Testis (tissue), 3 donors: ENCODE measurements around the gene CWF19L2. TPM values are rescaled to one million over a fixed set of nuclear protein-coding genes. Genes with fewer than 3 reads are reported as not detected.

Experiments
- DNase-seq: peaks from one replicate; pipeline ENCODE4 v3.0.0-alpha.2; 2019
- H3K27ac ChIP-seq, 2 donors: fragments of 200-600 bp; sonication (generic); one replicate each; pipeline ENCODE4 v1.5.1; 2019
- H3K27me3 ChIP-seq: fragments of 200-600 bp; sonication (generic); one replicate; pipeline ENCODE4 v1.5.1; 2019
- H3K36me3 ChIP-seq: fragments of 200-600 bp; sonication (generic); one replicate; pipeline ENCODE4 v1.5.1; 2017; ENCODE audit warnings: low read depth; ENCODE audit errors: missing control alignments
- H3K4me1 ChIP-seq: fragments of 200-600 bp; sonication (generic); one replicate; pipeline ENCODE4 v1.5.1; 2019
- H3K4me3 ChIP-seq, 2 donors: fragments of 200-600 bp; sonication (generic); one replicate each; pipeline ENCODE4 v1.5.1; 2017 to 2019
- H3K9me3 ChIP-seq: fragments of 200-600 bp; sonication (generic); one replicate; pipeline ENCODE4 v1.5.1; 2017
- POLR2A ChIP-seq: fragments of 450-650 bp; IDR thresholded peaks from one replicate; pipeline ENCODE4 v1.6.1; 2017; ENCODE audit warnings: antibody characterized with exemption, mild to moderate bottlenecking, moderate library complexity
- WGBS, 2 donors: methylation state at CpG; one replicate each; pipeline ENCODE4 v1.1.5; 2018; 5-methylcytosine and 5-hydroxymethylcytosine counted together
- intact Hi-C: fragments of 100-400 bp; cut with DNase I; formaldehyde crosslinking; loops from one replicate; pipeline ENCODE4 v1.15.1; 2023; ENCODE audit warnings: low total_unique reads
- polyA plus RNA-seq: library from polyadenylated mRNA; stranded (reverse); fragments of 350-450 nt; fragmentation: Illumina TruSeq; extraction: RNeasy Lipid Tissue Mini Kit (QIAGEN cat#74804); gene quantifications from one replicate; pipeline ENCODE4 v1.2.3, GENCODE V29; 2014; ENCODE audit warnings: low read depth, low replicate concordance; ENCODE audit not compliant: insufficient read depth
- total RNA-seq, 2 donors: library from RNA; depleted of rRNA; stranded (reverse); fragments of >200 nt; gene quantifications; one replicate each; pipeline ENCODE4 v1.2.3, GENCODE V29; 2016
- TF ChIP-seq, protein P1 (sequence below), 3 experiments: fragments of 450-650 bp in 2 of 3; fragments of 200-600 bp in 1 of 3; sonication (generic) in 1 of 3; IDR thresholded peaks; one replicate each; pipeline ENCODE4 v1.5.1; 2016 to 2019; ENCODE audit warnings: antibody characterized with exemption in 3 of 3, mild to moderate bottlenecking in 2 of 3, moderate library complexity in 1 of 3

CWF19L2 gene
- total and polyA plus RNA-seq, 3 donors from 2014 or later: 3.7 to 26.0 (median 22.9) TPM

DNA sequence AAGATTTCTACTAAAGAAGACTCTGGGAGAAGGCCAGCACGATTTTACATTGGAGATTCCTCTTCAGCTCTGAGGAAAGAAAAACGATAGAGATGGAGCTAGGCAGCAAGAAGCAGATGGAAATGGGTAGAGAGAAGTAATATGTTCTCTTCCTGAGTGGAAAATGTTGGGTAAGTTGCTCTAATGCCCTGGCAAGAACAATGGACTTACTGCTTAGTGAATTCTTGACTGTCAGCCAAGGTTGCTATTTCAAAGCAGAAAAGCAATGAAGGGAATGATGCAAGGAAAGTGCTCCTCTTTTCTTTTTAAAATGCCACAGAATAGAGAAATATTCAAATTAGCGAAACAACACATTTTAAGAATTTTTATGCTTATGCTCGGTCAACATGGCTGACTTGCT lies 38.4 kb upstream of the CWF19L2 start:
- no peaks in the 10 kb centered on the region for H3K27me3 ChIP-seq
- H3K36me3 ChIP-seq: no peaks in the 10 kb centered on the region
- no peaks in the 10 kb centered on the region for H3K4me1 ChIP-seq
- intact Hi-C loops: no loop called here
- DNase-seq: no peak
- WGBS, 2 donors: 63 to 74% methylated on average over 4 of the region's 4 CpGs
- H3K4me3 ChIP-seq: no peak overlapping the region
- no peaks in the 10 kb centered on the region for H3K9me3 ChIP-seq
- no peak overlapping the region for H3K27ac ChIP-seq
- no peak for TF ChIP-seq POLR2A
- TF ChIP-seq, protein P1, sequence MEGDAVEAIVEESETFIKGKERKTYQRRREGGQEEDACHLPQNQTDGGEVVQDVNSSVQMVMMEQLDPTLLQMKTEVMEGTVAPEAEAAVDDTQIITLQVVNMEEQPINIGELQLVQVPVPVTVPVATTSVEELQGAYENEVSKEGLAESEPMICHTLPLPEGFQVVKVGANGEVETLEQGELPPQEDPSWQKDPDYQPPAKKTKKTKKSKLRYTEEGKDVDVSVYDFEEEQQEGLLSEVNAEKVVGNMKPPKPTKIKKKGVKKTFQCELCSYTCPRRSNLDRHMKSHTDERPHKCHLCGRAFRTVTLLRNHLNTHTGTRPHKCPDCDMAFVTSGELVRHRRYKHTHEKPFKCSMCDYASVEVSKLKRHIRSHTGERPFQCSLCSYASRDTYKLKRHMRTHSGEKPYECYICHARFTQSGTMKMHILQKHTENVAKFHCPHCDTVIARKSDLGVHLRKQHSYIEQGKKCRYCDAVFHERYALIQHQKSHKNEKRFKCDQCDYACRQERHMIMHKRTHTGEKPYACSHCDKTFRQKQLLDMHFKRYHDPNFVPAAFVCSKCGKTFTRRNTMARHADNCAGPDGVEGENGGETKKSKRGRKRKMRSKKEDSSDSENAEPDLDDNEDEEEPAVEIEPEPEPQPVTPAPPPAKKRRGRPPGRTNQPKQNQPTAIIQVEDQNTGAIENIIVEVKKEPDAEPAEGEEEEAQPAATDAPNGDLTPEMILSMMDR (IDR thresholded peaks at IDR 0.05): no peak

DNA sequence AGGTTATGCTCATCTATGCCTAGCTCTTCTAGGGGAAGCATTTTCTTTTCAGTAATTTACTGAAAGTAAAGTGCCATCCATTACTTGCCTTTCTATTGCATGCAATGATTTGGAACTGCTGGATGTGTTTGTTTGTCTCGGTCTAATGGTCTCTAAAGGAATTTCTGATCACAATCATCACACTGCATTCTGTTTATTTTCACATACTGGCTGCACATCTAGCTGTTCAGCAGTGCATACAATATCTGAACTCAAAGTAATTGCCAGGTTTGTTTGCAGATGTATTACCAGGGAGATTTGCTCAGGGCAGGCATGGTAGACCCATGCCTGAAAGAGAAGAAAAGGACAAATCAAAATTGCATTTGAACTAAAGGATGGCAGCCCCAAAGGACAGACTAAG lies 36.4 kb upstream of the CWF19L2 start:
- intact Hi-C loops: no loop called here
- no peak overlapping the region for H3K4me3 ChIP-seq
- 82 to 91% methylated on average over 1 of the region's 1 CpG for WGBS, 2 donors
- no peaks in the 10 kb centered on the region for H3K36me3 ChIP-seq
- no peak overlapping the region for H3K27ac ChIP-seq
- TF ChIP-seq, protein P1 (IDR thresholded peaks at IDR 0.05): no peak
- TF ChIP-seq POLR2A: no peak
- H3K4me1 ChIP-seq: no peaks in the 10 kb centered on the region
- H3K27me3 ChIP-seq: no peaks in the 10 kb centered on the region
- no peak for DNase-seq
- no peaks in the 10 kb centered on the region for H3K9me3 ChIP-seq

DNA sequence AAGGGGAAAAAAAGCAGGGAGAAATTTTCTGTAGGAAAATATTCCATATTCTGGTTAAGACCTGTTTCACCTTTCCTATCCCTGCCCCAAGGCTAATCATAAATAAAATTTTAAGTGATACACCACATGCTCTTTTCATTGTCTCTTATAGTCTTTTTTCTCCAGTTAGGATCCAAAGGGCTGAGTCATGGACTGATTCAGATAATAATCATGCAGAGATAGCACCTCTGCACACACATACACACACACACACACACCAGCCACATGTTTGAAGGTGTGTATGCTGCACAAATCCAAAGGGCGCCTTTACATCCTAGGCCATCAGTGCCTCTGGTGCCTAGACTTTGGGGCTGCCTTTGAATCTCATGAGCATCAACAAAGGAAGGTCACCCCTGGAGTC lies 35.5 kb upstream of the CWF19L2 start:
- Histone ChIP-seq H3K4me1 (no peaks in the 10 kb centered on the region), H3K4me3 (no peak overlapping the region), H3K27ac (no peak overlapping the region), H3K27me3 (no peaks in the 10 kb centered on the region), H3K36me3 (no peaks in the 10 kb centered on the region), H3K9me3 (no peaks in the 10 kb centered on the region)
- 96 to 100% methylated on average over 1 of the region's 1 CpG for WGBS, 2 donors
- TF ChIP-seq POLR2A: no peak
- TF ChIP-seq, protein P1 (IDR thresholded peaks at IDR 0.05): no peak
- intact Hi-C loops: no loop called here
- no peak for DNase-seq

DNA sequence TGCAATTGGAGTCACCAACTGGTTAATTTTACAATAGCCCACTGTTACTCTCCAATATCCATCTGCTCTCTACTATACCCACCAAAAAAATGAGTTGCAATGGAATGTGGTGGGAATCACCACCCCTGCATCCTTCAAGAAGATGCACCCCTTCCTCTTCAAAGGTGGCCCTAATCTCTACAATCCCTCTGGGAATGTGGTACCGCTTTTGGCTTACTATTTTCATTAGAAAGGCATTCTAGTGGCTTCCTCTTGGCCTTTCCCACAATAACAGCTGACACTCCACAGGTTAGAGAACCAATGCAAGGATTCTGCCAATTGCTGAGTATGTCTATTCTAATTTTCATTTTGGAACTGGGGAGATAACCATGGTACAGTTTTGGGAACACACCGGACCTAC lies 33.2 kb upstream of the CWF19L2 start:
- DNase-seq: no peak
- intact Hi-C loops: no loop called here
- Histone ChIP-seq H3K27me3 (no peaks in the 10 kb centered on the region), H3K4me1 (no peaks in the 10 kb centered on the region), H3K27ac (no peak overlapping the region), H3K4me3 (no peak overlapping the region), H3K9me3 (no peaks in the 10 kb centered on the region), H3K36me3 (no peaks in the 10 kb centered on the region)
- TF ChIP-seq, protein P1 (IDR thresholded peaks at IDR 0.05): no peak
- no peak for TF ChIP-seq POLR2A
- 91 to 92% methylated on average over 2 of the region's 2 CpGs for WGBS, 2 donors

DNA sequence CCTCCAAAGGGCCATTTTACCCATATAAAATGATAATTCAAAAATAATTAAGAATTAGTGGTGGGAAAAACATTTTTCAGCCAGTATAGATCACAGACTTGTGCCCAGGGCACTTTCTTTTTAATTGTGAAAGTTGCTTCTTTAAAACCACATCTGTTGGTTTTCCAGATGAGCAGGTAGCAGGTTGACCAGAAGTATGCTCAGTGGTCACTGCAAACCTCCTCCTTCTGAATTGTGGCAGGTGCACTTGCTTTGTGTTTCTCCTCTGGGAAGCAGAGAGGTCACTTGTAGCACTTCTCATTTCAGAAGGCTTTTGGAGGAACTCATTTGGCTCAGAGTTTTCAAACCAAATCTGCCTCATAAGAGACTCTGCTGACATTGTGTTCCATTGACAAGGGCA lies 24.6 kb upstream of the CWF19L2 start:
- no peak overlapping the region for H3K4me3 ChIP-seq
- H3K36me3 ChIP-seq: no peaks in the 10 kb centered on the region
- H3K27ac ChIP-seq: no peak overlapping the region
- no peaks in the 10 kb centered on the region for H3K4me1 ChIP-seq
- no peaks in the 10 kb centered on the region for H3K27me3 ChIP-seq
- no peaks in the 10 kb centered on the region for H3K9me3 ChIP-seq
- intact Hi-C loops: no loop called here
- no peak for TF ChIP-seq POLR2A
- TF ChIP-seq, protein P1 (IDR thresholded peaks at IDR 0.05): no peak
- DNase-seq: no peak
